Lower leg skin (tissue), 3 donors: ENCODE measurements around the gene ZMYM2.

Source experiments
- POLR2A ChIP-seq, 2 donors: fragments of 450-650 bp; IDR thresholded peaks; one replicate each; pipeline ENCODE4 v1.6.1; 2016 to 2017; ENCODE audit warnings: antibody characterized with exemption in 2 of 2, mild to moderate bottlenecking in 1 of 2, moderate library complexity in 1 of 2
- TF ChIP-seq, protein P1 (sequence below), 3 donors: fragments of 450-650 bp; IDR thresholded peaks; one replicate each; pipeline ENCODE4 v1.5.1; 2016; ENCODE audit warnings: antibody characterized with exemption in 3 of 3, mild to moderate bottlenecking in 3 of 3, moderate library complexity in 2 of 3

DNA sequence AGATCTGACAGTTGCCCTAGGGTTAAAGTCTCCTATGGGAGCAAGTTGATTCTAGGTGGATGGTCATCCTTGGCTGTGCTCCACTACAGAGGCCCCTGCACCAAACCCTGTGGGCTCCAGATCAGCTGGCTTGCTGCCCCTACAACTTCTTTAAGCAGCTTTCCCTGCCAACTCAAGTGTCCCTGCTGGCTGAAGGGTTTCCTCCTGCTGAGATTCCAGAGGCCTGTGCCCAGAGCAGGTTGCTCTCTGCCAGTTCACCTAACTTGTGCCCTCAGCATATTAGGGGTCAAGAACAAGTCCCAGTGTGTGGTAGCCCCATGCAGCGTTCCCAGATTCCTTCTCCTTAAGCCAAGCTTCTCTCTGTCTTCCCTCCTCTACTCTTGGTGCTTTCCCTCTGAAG is 85.6 kb downstream of the ZMYM2 start:
- TF ChIP-seq, protein P1, sequence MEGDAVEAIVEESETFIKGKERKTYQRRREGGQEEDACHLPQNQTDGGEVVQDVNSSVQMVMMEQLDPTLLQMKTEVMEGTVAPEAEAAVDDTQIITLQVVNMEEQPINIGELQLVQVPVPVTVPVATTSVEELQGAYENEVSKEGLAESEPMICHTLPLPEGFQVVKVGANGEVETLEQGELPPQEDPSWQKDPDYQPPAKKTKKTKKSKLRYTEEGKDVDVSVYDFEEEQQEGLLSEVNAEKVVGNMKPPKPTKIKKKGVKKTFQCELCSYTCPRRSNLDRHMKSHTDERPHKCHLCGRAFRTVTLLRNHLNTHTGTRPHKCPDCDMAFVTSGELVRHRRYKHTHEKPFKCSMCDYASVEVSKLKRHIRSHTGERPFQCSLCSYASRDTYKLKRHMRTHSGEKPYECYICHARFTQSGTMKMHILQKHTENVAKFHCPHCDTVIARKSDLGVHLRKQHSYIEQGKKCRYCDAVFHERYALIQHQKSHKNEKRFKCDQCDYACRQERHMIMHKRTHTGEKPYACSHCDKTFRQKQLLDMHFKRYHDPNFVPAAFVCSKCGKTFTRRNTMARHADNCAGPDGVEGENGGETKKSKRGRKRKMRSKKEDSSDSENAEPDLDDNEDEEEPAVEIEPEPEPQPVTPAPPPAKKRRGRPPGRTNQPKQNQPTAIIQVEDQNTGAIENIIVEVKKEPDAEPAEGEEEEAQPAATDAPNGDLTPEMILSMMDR (IDR thresholded peaks at IDR 0.05): no peak
- no peak for TF ChIP-seq POLR2A (IDR thresholded peaks at IDR 0.05)
